UCSD-AML1 (cell line): ENCODE measurements around the gene TUBB2A.
A peak's percentile ranks its signal among the peaks of the same experiment; 100 is the strongest.

Experiments
- DNase-seq: peaks from one replicate; lab custom pipeline; 2025; ENCODE audit not compliant: unreplicated experiment; lab: John Stamatoyannopoulos, UW

The TUBB2A gene

DNA sequence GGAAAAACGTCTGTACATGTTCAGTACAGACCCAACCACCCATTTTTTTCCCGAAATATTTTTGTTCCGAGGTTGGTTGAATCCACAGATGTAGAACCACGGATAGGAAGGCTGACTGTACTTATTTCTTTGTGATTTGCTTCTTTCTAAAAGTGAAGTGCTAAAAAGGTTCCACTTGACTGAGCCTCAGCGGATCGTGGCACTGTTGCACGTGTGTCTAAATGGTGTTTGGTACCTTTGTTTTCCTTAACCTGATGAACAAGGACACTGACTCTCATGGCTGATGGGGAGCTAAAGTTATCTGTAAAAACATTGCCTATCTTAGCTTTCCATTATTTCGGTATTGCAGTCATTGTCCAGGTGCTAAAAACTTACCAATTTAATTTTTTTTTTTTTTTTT lies 32.7 kb downstream of the TUBB2A start:
- no peak for DNase-seq

DNA sequence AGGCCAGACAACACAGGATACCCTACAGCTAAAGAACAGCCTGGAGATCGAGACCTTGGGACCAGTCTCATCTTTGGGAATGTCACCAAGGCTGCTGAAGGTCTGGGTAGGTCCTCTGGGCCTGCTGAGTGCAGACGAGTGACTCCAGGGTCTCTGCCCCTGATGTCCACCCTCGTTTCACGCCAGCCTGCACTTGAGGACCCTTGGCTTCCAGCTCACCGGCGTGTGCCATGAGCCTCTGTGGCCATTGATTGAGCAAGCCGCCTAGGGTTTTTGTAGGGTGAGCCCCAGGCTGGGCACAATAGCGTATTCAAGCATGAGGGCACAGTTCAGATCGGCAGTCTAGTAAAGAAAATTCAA lies 34.5 kb downstream of the TUBB2A start:
- no peak for DNase-seq

DNA sequence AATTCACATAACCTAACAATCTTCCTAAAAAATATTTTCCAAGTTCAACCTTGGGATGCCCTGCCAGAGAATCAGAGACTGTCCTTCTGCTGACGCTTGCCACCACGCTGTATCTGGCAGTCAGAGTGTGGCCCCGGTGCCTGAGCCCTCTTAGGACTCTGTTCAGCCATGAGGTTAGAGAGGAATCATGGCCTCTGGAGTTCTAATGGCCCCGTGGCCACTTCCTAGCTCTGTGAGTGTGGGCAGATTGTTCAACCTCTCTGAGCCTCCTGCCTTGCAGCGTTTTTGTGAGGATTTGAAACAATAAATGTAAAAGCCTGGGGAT lies 36.6 kb downstream of the TUBB2A start:
- DNase-seq = no peak

DNA sequence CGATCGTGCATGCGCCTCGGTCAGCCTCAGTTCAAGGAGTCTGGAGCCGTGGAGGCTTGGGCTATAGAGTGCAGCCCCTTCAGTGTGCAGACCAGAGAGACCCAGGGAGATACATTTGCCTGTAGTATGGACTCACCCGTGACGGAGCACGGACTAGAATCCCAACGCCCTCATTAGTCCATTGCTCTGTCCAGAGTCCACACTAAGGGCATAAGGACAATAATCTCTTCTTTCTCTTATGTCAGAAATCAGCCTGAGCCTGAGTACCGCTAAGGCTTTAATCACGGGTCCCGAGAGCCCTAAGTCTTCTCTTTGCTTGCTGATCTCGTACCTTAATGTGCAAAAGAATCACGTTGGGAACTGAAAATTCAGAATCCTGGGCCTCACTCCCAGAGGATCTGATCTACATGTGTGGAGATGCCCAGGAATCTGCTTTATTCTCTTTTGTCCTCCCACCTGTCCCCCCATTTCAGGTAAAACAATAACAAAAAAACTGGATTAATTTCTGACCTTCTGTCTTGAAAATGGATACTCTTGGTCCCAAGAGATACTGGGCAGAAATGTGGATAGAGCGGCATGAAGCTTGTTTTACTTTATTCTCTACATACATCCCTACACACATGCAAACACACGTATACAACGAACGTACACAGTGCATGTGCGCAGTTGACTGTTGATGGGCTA lies 38.2 kb downstream of the TUBB2A start:
- DNase-seq = no peak

DNA sequence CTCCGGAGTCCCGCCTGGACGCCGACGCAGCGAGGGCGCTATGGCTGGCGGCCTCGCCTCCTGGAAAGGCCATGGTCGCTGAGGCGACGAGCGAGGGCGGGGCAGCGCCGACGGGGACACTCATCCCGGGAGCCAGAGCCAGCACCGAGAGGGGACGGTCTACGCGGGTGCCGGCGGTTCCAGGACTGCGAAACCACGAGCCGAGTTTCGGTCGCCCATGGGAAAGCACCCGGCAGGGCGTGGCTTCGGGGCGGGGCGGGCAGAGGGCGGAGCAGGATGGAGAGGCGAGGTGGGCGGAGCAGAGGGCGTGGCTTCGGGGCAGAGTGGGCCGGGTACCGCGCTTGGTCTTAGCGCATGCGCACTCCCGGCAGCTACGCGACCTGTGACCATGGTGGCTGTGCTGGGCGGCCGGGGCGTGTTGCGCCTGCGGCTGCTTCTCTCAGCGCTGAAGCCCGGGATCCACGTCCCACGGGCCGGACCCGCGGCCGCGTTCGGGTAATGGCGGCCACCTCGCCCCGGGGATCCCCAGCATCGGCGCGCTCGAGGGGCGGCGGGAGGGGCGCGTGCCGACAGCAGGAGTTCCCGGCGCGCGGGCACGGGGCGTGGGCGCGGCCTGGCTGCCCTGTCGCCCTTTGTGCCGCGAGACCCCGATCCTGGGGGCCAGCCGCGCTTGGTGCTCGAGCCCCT lies 38.8 kb downstream of the TUBB2A start, which contains the start of gene BPHL:
BPHL (plus strand) TSS at position 359 of the 687 bp plus-strand sequence; CDS start at position 389, 30 bp downstream.
- DNase-seq = peak; percentile 96

DNA sequence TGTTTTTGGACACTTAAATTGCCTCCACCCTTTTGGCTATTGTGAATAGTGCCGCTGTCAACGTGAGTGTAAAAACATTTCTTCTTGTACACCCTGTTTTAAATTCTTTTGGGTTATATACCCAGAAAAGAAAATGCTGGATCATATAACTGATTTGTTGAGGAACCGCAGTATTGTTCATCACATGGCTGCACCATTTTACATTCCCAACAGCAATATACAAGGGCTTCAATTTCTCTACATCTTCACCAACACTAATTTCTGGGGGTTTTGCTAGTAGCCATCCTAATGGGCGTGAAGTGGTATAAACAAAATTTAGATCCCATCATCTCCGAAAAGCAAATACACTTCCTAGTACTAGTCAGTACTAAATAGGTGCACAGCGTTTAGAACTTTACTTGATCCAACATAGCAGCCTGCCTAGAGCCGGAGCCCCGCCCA lies 39.4 kb downstream of the TUBB2A start:
- no peak for DNase-seq

DNA sequence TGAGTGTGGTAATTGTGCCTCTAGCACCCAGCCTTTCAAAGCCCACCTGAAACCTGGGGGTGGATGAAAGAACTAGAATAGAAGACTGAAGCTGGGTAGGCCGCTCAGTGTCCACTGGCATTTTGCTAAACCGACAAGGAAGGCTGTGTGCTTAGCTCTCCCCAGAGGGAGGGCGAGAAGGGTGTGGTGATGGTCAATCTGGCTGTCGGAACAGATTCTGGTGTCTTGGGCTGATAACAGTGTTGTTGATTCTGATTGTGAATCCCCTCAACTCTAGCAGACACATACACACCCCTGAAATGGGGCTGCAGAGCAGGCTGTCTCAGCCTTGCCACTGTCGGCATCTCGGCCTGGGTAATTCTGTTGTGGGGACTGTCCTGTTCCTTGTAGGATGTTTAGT lies 43.0 kb downstream of the TUBB2A start:
- DNase-seq = no peak

DNA sequence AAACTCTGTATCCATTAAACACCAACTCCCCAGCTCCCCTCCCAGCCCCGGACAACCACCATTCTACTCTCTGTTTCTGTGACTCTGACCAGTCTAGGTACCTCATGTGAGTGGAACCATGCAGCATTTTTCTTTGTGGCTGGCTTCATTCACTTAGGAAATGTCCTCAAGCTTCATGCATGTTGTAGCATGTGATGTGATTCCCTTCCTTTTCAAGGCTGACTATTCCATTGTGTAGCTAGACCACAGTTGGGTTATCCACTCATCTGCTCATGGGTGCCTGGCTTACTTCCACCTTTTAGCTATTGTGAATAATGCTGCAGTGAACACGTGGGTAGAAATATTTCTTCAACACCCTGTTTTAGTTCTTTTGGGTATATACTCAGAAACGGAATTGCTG lies 47.6 kb downstream of the TUBB2A start:
- no peak for DNase-seq

DNA sequence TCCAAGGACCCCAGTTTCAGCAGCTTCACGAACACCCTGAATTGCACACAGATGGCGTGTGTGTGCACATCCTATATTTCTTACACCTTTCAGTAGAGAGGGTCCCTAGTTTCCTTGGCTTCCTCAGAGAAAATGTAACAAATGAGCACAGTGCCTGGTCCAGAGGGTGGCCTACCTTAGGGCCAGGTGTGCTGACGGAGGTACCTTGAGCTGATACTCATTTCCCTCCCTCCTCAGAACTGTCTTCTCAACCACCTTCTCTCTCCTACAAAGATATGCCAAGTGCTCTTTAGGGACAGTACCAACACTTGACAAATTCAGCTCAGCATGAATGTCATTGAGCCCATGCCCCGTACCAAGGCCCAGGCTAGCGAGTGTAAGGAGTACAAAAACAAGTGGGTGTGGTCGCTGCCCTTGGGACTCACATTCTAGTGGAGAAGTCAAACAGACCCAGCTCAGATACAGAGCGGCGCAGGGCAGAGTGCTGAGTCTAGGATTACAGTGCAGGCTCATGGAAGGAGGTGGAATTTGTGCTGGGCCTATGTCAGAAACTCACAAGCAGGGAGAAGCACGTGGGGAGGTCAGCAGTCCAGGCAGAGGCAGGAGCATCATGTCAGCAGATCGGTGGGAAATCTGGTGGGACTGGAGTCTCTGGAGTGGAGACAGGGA lies 48.5 kb downstream of the TUBB2A start:
- DNase-seq = no peak
